Embryonic facial prominence (tissue), 1 donor: Measurements from ENCODE around the gene THAP7.

Experiments used
- DNase-seq: peaks from one replicate; pipeline ENCODE4 v3.0.0-alpha.2; 2016; ENCODE audit errors: extremely low spot score

The THAP7 gene

GRCh38 chr22:20993304-20994127 lies 8.4 kb downstream of the THAP7 start:
- no peak for DNase-seq

GRCh38 chr22:20992456-20993303 lies 9.2 kb downstream of the THAP7 start:
- no peak for DNase-seq

- DNase-seq = no peak
Measured at GRCh38 chr22:20992056-20992442, 9.9 kb downstream of the THAP7 start.

- no peak for DNase-seq
Measured at GRCh38 chr22:20991252-20992055, 10.5 kb downstream of the THAP7 start.

- no peak for DNase-seq
Measured at GRCh38 chr22:20990184-20991180, 11.4 kb downstream of the THAP7 start.

GRCh38 chr22:20989323-20990138 lies 12.4 kb downstream of the THAP7 start:
- DNase-seq = no peak

- DNase-seq = no peak
Measured at GRCh38 chr22:20988573-20989322, 13.2 kb downstream of the THAP7 start.

GRCh38 chr22:20987375-20987774 lies 14.5 kb downstream of the THAP7 start:
- no peak for DNase-seq

- DNase-seq = no peak
Measured at GRCh38 chr22:20986365-20986764, 15.6 kb downstream of the THAP7 start.

- DNase-seq = no peak
Measured at GRCh38 chr22:20985720-20986119, 16.2 kb downstream of the THAP7 start.

- DNase-seq = no peak
Measured at GRCh38 chr22:20983081-20983771, 18.7 kb downstream of the THAP7 start.

- DNase-seq = no peak
Measured at GRCh38 chr22:20982563-20982882, 19.4 kb downstream of the THAP7 start.

GRCh38 chr22:20981787-20982562 lies 19.9 kb downstream of the THAP7 start, which contains the start of gene LZTR1:
LZTR1 (plus strand) TSS chr22:20982297; CDS start chr22:20982372, 75 bp downstream.
- DNase-seq = peak; percentile 50

GRCh38 chr22:20980938-20981722 lies 20.8 kb downstream of the THAP7 start:
- no peak for DNase-seq

- DNase-seq = no peak
Measured at GRCh38 chr22:20980523-20980922, 21.4 kb downstream of the THAP7 start.

GRCh38 chr22:20979940-20980453 lies 21.9 kb downstream of the THAP7 start:
- DNase-seq = no peak
